Lower leg skin (tissue), 3 donors: ENCODE results near the gene OSBPL7.

ENCODE experiments used
- CTCF ChIP-seq, 3 donors: fragments of 450-650 bp; IDR thresholded peaks; one replicate each; pipeline ENCODE4 v1.5.1; 2016; ENCODE audit warnings: antibody characterized with exemption in 3 of 3, mild to moderate bottlenecking in 3 of 3, moderate library complexity in 2 of 3
- POLR2A ChIP-seq, 2 donors: fragments of 450-650 bp; IDR thresholded peaks; one replicate each; pipeline ENCODE4 v1.6.1; 2016 to 2017; ENCODE audit warnings: antibody characterized with exemption in 2 of 2, mild to moderate bottlenecking in 1 of 2, moderate library complexity in 1 of 2

- TF ChIP-seq POLR2A (IDR thresholded peaks at IDR 0.05) (no peak), CTCF (IDR thresholded peaks at IDR 0.05) (no peak)
These were observed 57.5 kb downstream of the OSBPL7 start for GRCh38 chr17:47763913-47764582.
